GM18517 (cell line): ENCODE measurements around the gene DHX34.
"Not testable (repeated sequence)": the region's sequence is repeated elsewhere in the genome, so short reads cannot be mapped to it uniquely, and the experiment has no call there.

Source experiments
- ATAC-seq: cut with Tn5 transposase; IDR thresholded peaks from one replicate; pipeline ENCODE4 v1.9.1; 2021; ENCODE audit warnings: mild to moderate bottlenecking, moderate library complexity; ENCODE audit not compliant: unreplicated experiment

The DHX34 gene

GRCh38 chr19:47365455-47365854 is 16.3 kb downstream of the DHX34 start:
- ATAC-seq, result not testable (repeated sequence)

GRCh38 chr19:47370045-47370611 is 21.0 kb downstream of the DHX34 start:
- ATAC-seq, result no peak

GRCh38 chr19:47371261-47371660 is 22.1 kb downstream of the DHX34 start:
- ATAC-seq, result no peak

GRCh38 chr19:47372603-47373002 is 23.5 kb downstream of the DHX34 start:
- ATAC-seq, result no peak

- no peak for ATAC-seq
Measured at GRCh38 chr19:47373246-47374240, 24.4 kb downstream of the DHX34 start.

GRCh38 chr19:47374876-47375693 is 26.0 kb downstream of the DHX34 start:
- no peak for ATAC-seq

- ATAC-seq, result no peak
Measured at GRCh38 chr19:47375694-47376588, 26.8 kb downstream of the DHX34 start.

- no peak for ATAC-seq
Measured at GRCh38 chr19:47376589-47377144, 27.6 kb downstream of the DHX34 start.

GRCh38 chr19:47377208-47377701 is 28.1 kb downstream of the DHX34 start:
- no peak for ATAC-seq

- ATAC-seq, result no peak
Measured at GRCh38 chr19:47377801-47378200, 28.7 kb downstream of the DHX34 start.

GRCh38 chr19:47378246-47378645 is 29.1 kb downstream of the DHX34 start:
- ATAC-seq, result no peak

- ATAC-seq, result no peak
Measured at GRCh38 chr19:47379381-47379938, 30.3 kb downstream of the DHX34 start.

GRCh38 chr19:47380559-47380958 is 31.4 kb downstream of the DHX34 start:
- no peak for ATAC-seq

GRCh38 chr19:47381121-47381520 is 32.0 kb downstream of the DHX34 start:
- no peak for ATAC-seq

- no peak for ATAC-seq
Measured at GRCh38 chr19:47381653-47382279, 32.7 kb downstream of the DHX34 start.

- ATAC-seq, result not testable (repeated sequence)
Measured at GRCh38 chr19:47383890-47384289, 34.8 kb downstream of the DHX34 start.

GRCh38 chr19:47384533-47384932 is 35.4 kb downstream of the DHX34 start:
- ATAC-seq, result not testable (repeated sequence)

GRCh38 chr19:47386582-47386981 is 37.5 kb downstream of the DHX34 start:
- not testable (repeated sequence) for ATAC-seq

GRCh38 chr19:47387623-47388022 is 38.5 kb downstream of the DHX34 start:
- not testable (repeated sequence) for ATAC-seq
